Peyer's patch (tissue), 4 donors: ENCODE data around the gene SLC6A18. TPM values are rescaled to one million over a fixed set of nuclear protein-coding genes. Genes with fewer than 3 reads are reported as not detected.

Experiments used
- DNase-seq, 3 donors: peaks; one replicate each; pipeline ENCODE4 v3.0.0-alpha.2; 2017 to 2019
- H3K27ac ChIP-seq, 4 donors: fragments of 200-600 bp; sonication (generic); one replicate each; pipeline ENCODE4 v1.5.1; 2016 to 2019
- H3K27me3 ChIP-seq, 2 donors: fragments of 200-600 bp; sonication (generic); one replicate each; pipeline ENCODE4 v1.5.1; 2019
- H3K36me3 ChIP-seq, 3 donors: fragments of 200-600 bp; sonication (generic); one replicate each; pipeline ENCODE4 v1.5.1; 2016 to 2019
- H3K4me1 ChIP-seq, 4 donors: fragments of 200-600 bp; sonication (generic); one replicate each; pipeline ENCODE4 v1.5.1; 2016 to 2019
- H3K4me3 ChIP-seq, 4 donors: fragments of 200-600 bp; sonication (generic); 1 replicate in 3 of 4; 2 replicates in 1 of 4; pipeline ENCODE4 v1.5.1; 2016 to 2019; ENCODE audit warnings: mild to moderate bottlenecking in 1 of 4
- H3K9me3 ChIP-seq, 4 donors: fragments of 200-600 bp; sonication (generic); one replicate each; pipeline ENCODE4 v1.5.1; 2016 to 2019; ENCODE audit warnings: mild to moderate bottlenecking in 1 of 4
- POLR2A ChIP-seq, 2 donors: fragments of 450-650 bp; IDR thresholded peaks; one replicate each; pipeline ENCODE4 v1.5.1; 2017; ENCODE audit warnings: antibody characterized with exemption in 2 of 2, mild to moderate bottlenecking in 2 of 2, moderate library complexity in 2 of 2
- total RNA-seq, 4 donors: library from RNA; depleted of rRNA; stranded (reverse); fragments of >200 nt; gene quantifications; one replicate each; pipeline ENCODE4 v1.1.0, GENCODE V29; 2016
- TF ChIP-seq, protein P1 (sequence below), 6 experiments: fragments of 450-650 bp in 4 of 6; fragments of 200-600 bp in 2 of 6; sonication (generic) in 1 of 6; IDR thresholded peaks; one replicate each; pipeline ENCODE4 v1.5.1; 2017 to 2019; ENCODE audit warnings: antibody characterized with exemption in 6 of 6, mild to moderate bottlenecking in 3 of 6, moderate library complexity in 1 of 6

SLC6A18 gene
- total RNA-seq, 4 donors from 2014 or later, result 0.53 to 0.95 TPM; not detected in 2

GRCh38 chr5:1210832-1211251 lies 14.3 kb upstream of the SLC6A18 start:
- H3K27ac ChIP-seq, result no peak overlapping the region
- H3K36me3 ChIP-seq, result peaks cover 0 to 43% (median 0%) of the 10 kb centered on the region in 3 donors

GRCh38 chr5:1211701-1212100 lies 13.5 kb upstream of the SLC6A18 start:
- peaks cover 0 to 5% (median 0%) of the 10 kb centered on the region in 4 donors for H3K4me1 ChIP-seq
- H3K4me3 ChIP-seq, result no peak overlapping the region
- H3K36me3 ChIP-seq, result peaks cover 0 to 47% (median 0%) of the 10 kb centered on the region in 3 donors
- no peak for DNase-seq
- H3K9me3 ChIP-seq, result no peaks in the 10 kb centered on the region
- no peak overlapping the region for H3K27ac ChIP-seq
- TF ChIP-seq POLR2A (IDR thresholded peaks at IDR 0.05), result no peak
- TF ChIP-seq, protein P1, sequence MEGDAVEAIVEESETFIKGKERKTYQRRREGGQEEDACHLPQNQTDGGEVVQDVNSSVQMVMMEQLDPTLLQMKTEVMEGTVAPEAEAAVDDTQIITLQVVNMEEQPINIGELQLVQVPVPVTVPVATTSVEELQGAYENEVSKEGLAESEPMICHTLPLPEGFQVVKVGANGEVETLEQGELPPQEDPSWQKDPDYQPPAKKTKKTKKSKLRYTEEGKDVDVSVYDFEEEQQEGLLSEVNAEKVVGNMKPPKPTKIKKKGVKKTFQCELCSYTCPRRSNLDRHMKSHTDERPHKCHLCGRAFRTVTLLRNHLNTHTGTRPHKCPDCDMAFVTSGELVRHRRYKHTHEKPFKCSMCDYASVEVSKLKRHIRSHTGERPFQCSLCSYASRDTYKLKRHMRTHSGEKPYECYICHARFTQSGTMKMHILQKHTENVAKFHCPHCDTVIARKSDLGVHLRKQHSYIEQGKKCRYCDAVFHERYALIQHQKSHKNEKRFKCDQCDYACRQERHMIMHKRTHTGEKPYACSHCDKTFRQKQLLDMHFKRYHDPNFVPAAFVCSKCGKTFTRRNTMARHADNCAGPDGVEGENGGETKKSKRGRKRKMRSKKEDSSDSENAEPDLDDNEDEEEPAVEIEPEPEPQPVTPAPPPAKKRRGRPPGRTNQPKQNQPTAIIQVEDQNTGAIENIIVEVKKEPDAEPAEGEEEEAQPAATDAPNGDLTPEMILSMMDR (IDR thresholded peaks at IDR 0.05), result no peak
- H3K27me3 ChIP-seq, result no peaks in the 10 kb centered on the region

More at GRCh38 chr5:1210832-1211251, 14.3 kb upstream of the SLC6A18 start:
- DNase-seq, result no peak
- Histone ChIP-seq H3K27me3 (no peaks in the 10 kb centered on the region), H3K4me1 (peaks cover 0 to 5% (median 0%) of the 10 kb centered on the region in 4 donors), H3K9me3 (no peaks in the 10 kb centered on the region), H3K4me3 (no peak overlapping the region)
- TF ChIP-seq POLR2A (IDR thresholded peaks at IDR 0.05), result no peak
- TF ChIP-seq, protein P1 (IDR thresholded peaks at IDR 0.05), result no peak

GRCh38 chr5:1212271-1212670 lies 12.9 kb upstream of the SLC6A18 start:
- TF ChIP-seq POLR2A (IDR thresholded peaks at IDR 0.05), result no peak
- TF ChIP-seq, protein P1 (IDR thresholded peaks at IDR 0.05), result no peak
- no peaks in the 10 kb centered on the region for H3K27me3 ChIP-seq
- no peaks in the 10 kb centered on the region for H3K9me3 ChIP-seq
- H3K27ac ChIP-seq, result no peak overlapping the region
- DNase-seq, result no peak
- peaks cover 0 to 49% (median 0%) of the 10 kb centered on the region in 3 donors for H3K36me3 ChIP-seq
- no peaks in the 10 kb centered on the region for H3K4me1 ChIP-seq
- no peak overlapping the region for H3K4me3 ChIP-seq

DNA sequence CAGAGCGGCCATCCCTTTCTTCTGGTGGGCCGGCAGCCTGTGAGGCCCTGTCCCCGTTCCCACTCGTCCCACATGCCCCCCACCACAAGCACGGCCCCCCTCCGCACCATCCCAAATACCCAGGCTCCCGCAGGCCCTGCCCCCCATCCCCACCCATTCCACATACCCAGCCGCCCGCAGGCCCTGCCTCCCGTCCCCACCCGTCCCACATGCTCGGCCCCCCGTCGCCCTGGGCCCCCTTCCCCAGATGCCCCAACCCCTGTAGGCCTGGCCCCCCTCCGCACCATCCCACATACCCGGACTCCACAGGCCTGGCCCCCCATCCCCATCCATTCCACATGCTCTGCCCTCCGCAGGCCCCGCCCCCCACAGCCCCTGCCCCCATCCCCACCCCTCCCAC lies 12.3 kb upstream of the SLC6A18 start:
- Histone ChIP-seq H3K36me3 (peaks cover 0 to 55% (median 0%) of the 10 kb centered on the region in 3 donors), H3K27ac (no peak overlapping the region), H3K4me3 (no peak overlapping the region), H3K27me3 (no peaks in the 10 kb centered on the region), H3K4me1 (no peaks in the 10 kb centered on the region), H3K9me3 (no peaks in the 10 kb centered on the region)
- no peak for DNase-seq
- TF ChIP-seq, protein P1 (IDR thresholded peaks at IDR 0.05), result no peak
- TF ChIP-seq POLR2A (IDR thresholded peaks at IDR 0.05), result no peak

DNA sequence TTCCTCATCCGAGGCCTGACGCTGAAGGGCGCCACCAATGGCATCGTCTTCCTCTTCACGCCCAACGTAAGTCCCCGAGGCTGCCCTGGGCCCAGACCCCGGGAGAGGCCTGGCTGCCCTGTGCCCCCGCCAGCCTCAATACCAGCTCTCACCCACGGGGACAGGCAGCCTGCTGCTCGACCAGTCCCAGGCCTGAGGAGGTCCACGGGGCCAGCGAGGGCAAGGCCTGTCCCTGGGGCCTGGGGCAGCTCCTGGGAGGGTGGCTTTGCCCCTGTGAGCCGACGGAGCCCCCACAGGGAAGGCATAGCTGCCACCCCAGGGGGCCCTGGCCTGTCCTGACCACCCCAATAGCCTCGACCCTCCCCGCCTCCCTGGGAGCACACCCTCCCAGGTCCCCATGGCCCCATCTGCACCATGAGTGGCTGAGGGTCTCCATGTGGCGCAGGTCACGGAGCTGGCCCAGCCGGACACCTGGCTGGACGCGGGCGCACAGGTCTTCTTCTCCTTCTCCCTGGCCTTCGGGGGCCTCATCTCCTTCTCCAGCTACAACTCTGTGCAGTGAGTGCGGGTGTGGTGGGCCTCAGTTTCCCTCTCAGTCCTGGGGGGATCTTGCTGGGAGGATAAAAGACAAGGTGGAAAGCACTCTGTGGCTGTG lies 11.5 kb upstream of the SLC6A18 start:
- Histone ChIP-seq H3K9me3 (no peaks in the 10 kb centered on the region), H3K27me3 (no peaks in the 10 kb centered on the region), H3K4me1 (no peaks in the 10 kb centered on the region), H3K4me3 (no peak overlapping the region), H3K36me3 (peaks cover 0 to 55% (median 0%) of the 10 kb centered on the region in 3 donors), H3K27ac (no peak overlapping the region)
- TF ChIP-seq, protein P1 (IDR thresholded peaks at IDR 0.05), result no peak
- TF ChIP-seq POLR2A (IDR thresholded peaks at IDR 0.05), result no peak
- DNase-seq, result no peak
